ENCODE results near the gene AKIP1. TPM values are rescaled to one million over a fixed set of nuclear protein-coding genes. Genes with fewer than 3 reads are reported as not detected.
A peak's percentile ranks its signal among the peaks of the same experiment; 100 is the strongest.

AKIP1 gene
- polyA plus RNA-seq, 3 donors, result 8.7 to 18.9 (median 18.7) TPM

GRCh38 chr11:8867931-8868631 lies 42.9 kb upstream of the AKIP1 start:
- H4K20me1 ChIP-seq (ENCODE audit: insufficient read depth, low read length), result no peaks in the 10 kb centered on the region
- H3K79me2 ChIP-seq (ENCODE audit: insufficient read depth, low read length), result no peaks in the 10 kb centered on the region
- H3K9ac ChIP-seq (ENCODE audit: insufficient read depth, low read length, poor library complexity, severe bottlenecking), result no peak overlapping the region
- peaks cover 9% of the 10 kb centered on the region for H3K4me1 Mint-ChIP-seq
- H3K27ac ChIP-seq (ENCODE audit: low read depth in 1 of 2, low read length in 2 of 2), result no peak overlapping the region
- peaks cover 2 to 10% of the 10 kb centered on the region in 2 donors for H3K4me1 ChIP-seq (ENCODE audit: control insufficient read depth in 1 of 2, insufficient read depth in 2 of 2, low read length in 2 of 2)
- 84% methylated on average over 5 of the region's 7 CpGs for WGBS (ENCODE audit: insufficient coverage)
- no peaks in the 10 kb centered on the region for H3K36me3 ChIP-seq (replicated peaks in 1 of 2; ENCODE audit: control insufficient read depth in 1 of 2, insufficient read depth in 2 of 2, low read length in 2 of 2)
- no peak overlapping the region for H3K27ac Mint-ChIP-seq
- TF ChIP-seq CTCF (IDR thresholded peaks at IDR 0.05), result no peak
- no peak overlapping the region for H3K4me3 ChIP-seq (replicated peaks in 1 of 3; ENCODE audit: low read depth in 2 of 3, low read length in 3 of 3)
- H3K4me3 Mint-ChIP-seq, result peak overlapping the region in 1 of 2 donors; percentile 15
- H2AFZ ChIP-seq (ENCODE audit: insufficient read depth, low read depth, low read length, poor library complexity, severe bottlenecking), result no peak overlapping the region
- intact Hi-C loops (cut with micrococcal nuclease), result no loop called here
- DNase-seq, result no peak
- H3K27me3 ChIP-seq (ENCODE audit: control insufficient read depth in 2 of 2, insufficient read depth in 2 of 2, low read length in 2 of 2), result peaks cover 38 to 51% of the 10 kb centered on the region in 2 donors
- H3K36me3 Mint-ChIP-seq, result peaks cover 0 to 3% of the 10 kb centered on the region in 2 donors
- H3K27me3 Mint-ChIP-seq (ENCODE audit: low read depth in 3 of 3), result peaks cover 38 to 57% (median 51%) of the 10 kb centered on the region in 3 donors
- peaks cover 0 to 7% (median 3%) of the 10 kb centered on the region in 7 donors for H3K9me3 Mint-ChIP-seq
- no peaks in the 10 kb centered on the region for H3K9me3 ChIP-seq (replicated peaks in 1 of 2; ENCODE audit: control insufficient read depth in 1 of 2, insufficient read depth in 1 of 2, low read length in 2 of 2)
- H3K4me2 ChIP-seq (replicated peaks; ENCODE audit: extremely low read depth, low read length, poor library complexity, severe bottlenecking), result no peak overlapping the region

- intact Hi-C loops (cut with micrococcal nuclease), result no loop called here
- Mint-ChIP-seq H3K4me1 (peaks cover 23% of the 10 kb centered on the region), H3K27ac (no peak overlapping the region), H3K27me3 (ENCODE audit: low read depth in 3 of 3) (peaks cover 38 to 55% (median 51%) of the 10 kb centered on the region in 3 donors), H3K36me3 (peaks cover 0 to 3% of the 10 kb centered on the region in 2 donors), H3K4me3 (peak overlapping the region; percentile 71 to 91), H3K9me3 (peaks cover 0 to 7% (median 3%) of the 10 kb centered on the region in 7 donors)
- H4K20me1 ChIP-seq (ENCODE audit: insufficient read depth, low read length), result no peaks in the 10 kb centered on the region
- no peak overlapping the region for H3K9ac ChIP-seq (ENCODE audit: insufficient read depth, low read length, poor library complexity, severe bottlenecking)
- no peak for TF ChIP-seq CTCF (IDR thresholded peaks at IDR 0.05)
- peak overlapping the region; percentile 78 for H3K4me2 ChIP-seq (replicated peaks; ENCODE audit: extremely low read depth, low read length, poor library complexity, severe bottlenecking)
- H2AFZ ChIP-seq (ENCODE audit: insufficient read depth, low read depth, low read length, poor library complexity, severe bottlenecking), result peak overlapping the region; percentile 61
- no peak for DNase-seq
- H3K9me3 ChIP-seq (replicated peaks in 1 of 2; ENCODE audit: control insufficient read depth in 1 of 2, insufficient read depth in 1 of 2, low read length in 2 of 2), result no peaks in the 10 kb centered on the region
- H3K79me2 ChIP-seq (ENCODE audit: insufficient read depth, low read length), result no peaks in the 10 kb centered on the region
- under 1% methylated on average over 70 of the region's 81 CpGs for WGBS (ENCODE audit: insufficient coverage)
- H3K4me3 ChIP-seq (replicated peaks in 1 of 3; ENCODE audit: low read depth in 2 of 3, low read length in 3 of 3), result peak overlapping the region in 2 of 3 experiments; percentile 35 to 69
- H3K27me3 ChIP-seq (ENCODE audit: control insufficient read depth in 2 of 2, insufficient read depth in 2 of 2, low read length in 2 of 2), result peaks cover 38 to 52% of the 10 kb centered on the region in 2 donors
- no peak overlapping the region for H3K27ac ChIP-seq (ENCODE audit: low read depth in 1 of 2, low read length in 2 of 2)
- H3K4me1 ChIP-seq (ENCODE audit: control insufficient read depth in 1 of 2, insufficient read depth in 2 of 2, low read length in 2 of 2), result peaks cover 11 to 17% of the 10 kb centered on the region in 2 donors
- no peaks in the 10 kb centered on the region for H3K36me3 ChIP-seq (replicated peaks in 1 of 2; ENCODE audit: control insufficient read depth in 1 of 2, insufficient read depth in 2 of 2, low read length in 2 of 2)
These were observed 40.4 kb upstream of the AKIP1 start for GRCh38 chr11:8870411-8871170.

Measured in CD14-positive monocyte (primary cell).